ENCODE results near the gene PRR29. TPM values are rescaled to one million over a fixed set of nuclear protein-coding genes. Genes with fewer than 3 reads are reported as not detected.

The PRR29 gene
- total and polyA plus RNA-seq, 2 donors (not counting 3 experiments of a cell fraction or from before 2014, with no cell fraction given): 0.39 to 1.2 TPM

GRCh38 chr17:64038331-64039105 is 40.4 kb downstream of the PRR29 start:
- Histone ChIP-seq H3K9me3 (replicated peaks; ENCODE audit: control insufficient read depth, insufficient read depth, low read length) (no peaks in the 10 kb centered on the region), H3K9ac (replicated peaks; ENCODE audit: extremely low read depth, insufficient read depth, low read length) (no peak overlapping the region), H3K4me1 (ENCODE audit: control insufficient read depth, extremely low read depth, insufficient read depth, low read length) (no peaks in the 10 kb centered on the region), H3K4me2 (ENCODE audit: insufficient read depth, low read length) (no peak overlapping the region), H3K79me2 (ENCODE audit: control insufficient read depth, insufficient read depth, low read length) (no peaks in the 10 kb centered on the region), H3K27me3 (ENCODE audit: control insufficient read depth in 2 of 2, insufficient read depth in 2 of 2, low read length in 2 of 2) (no peaks in the 10 kb centered on the region), H3K9me1 (replicated peaks; ENCODE audit: control insufficient read depth, extremely low read depth, insufficient read depth, low read length) (no peaks in the 10 kb centered on the region), H2AFZ (ENCODE audit: low read depth, low read length) (no peak overlapping the region), H3K27ac (ENCODE audit: insufficient read depth, low read depth, low read length) (no peak overlapping the region), H4K20me1 (replicated peaks; ENCODE audit: control insufficient read depth, extremely low read depth, insufficient read depth, low read length) (no peaks in the 10 kb centered on the region), H3K4me3 (replicated peaks in 1 of 3; ENCODE audit: insufficient read depth in 1 of 3, low read depth in 1 of 3, low read length in 3 of 3) (no peak overlapping the region), H3K36me3 (ENCODE audit: control insufficient read depth in 2 of 2, extremely low read depth in 1 of 2, insufficient read depth in 2 of 2, low read length in 2 of 2) (peaks cover 0 to 6% of the 10 kb centered on the region in 2 experiments)
- TF ChIP-seq MYC (IDR thresholded peaks at IDR 0.05; ENCODE audit: low read depth, low read length) (no peak), JUN (IDR thresholded peaks at IDR 0.05; ENCODE audit: borderline replicate concordance, insufficient read depth, insufficient read length, low read depth) (no peak), MAX (IDR thresholded peaks at IDR 0.05; ENCODE audit: insufficient read depth, insufficient read length) (no peak), POLR2AphosphoS5 (IDR thresholded peaks at IDR 0.05; ENCODE audit: insufficient read depth, low read depth, low read length) (no peak), GATA2 (IDR thresholded peaks at IDR 0.05; ENCODE audit: insufficient read depth, insufficient read length, low read depth, low read length) (no peak), EZH2 (IDR thresholded peaks at IDR 0.05; ENCODE audit: borderline replicate concordance, low read depth, low read length, severe bottlenecking) (no peak), FOS (IDR thresholded peaks at IDR 0.05; ENCODE audit: borderline replicate concordance, insufficient read depth, low read length) (no peak), CTCF (IDR thresholded peaks at IDR 0.05; ENCODE audit: extremely low read depth in 1 of 2, insufficient read depth in 1 of 2, low read depth in 1 of 2, low read length in 2 of 2) (no peak), POLR2A (IDR thresholded peaks at IDR 0.05; ENCODE audit: low read depth, low read length) (no peak)
- BruUV-seq (replicated peaks): no TSS peak
- ChIA-PET POLR2A (no interaction called here), CTCF (interaction anchor here (0.8 to 2.1 kb wide), 5 partner anchors 10 to 95 kb away, joined by 4 to 15 read pairs (median 8); no protein-coding TSS in a partner anchor)
- dilution Hi-C loops (cut with MboI; ENCODE audit: extremely low pct_ligation_motif_present, low sequenced_read_pairs): loop anchor here (25.0 kb wide), 1 partner anchor 99 kb away; the partner anchor contains the start of gene ERN1
- FAIRE-seq (no peak), DNase-seq (ENCODE audit: low read depth, low spot score) (no peak)
- intact Hi-C loops (cut with micrococcal nuclease): no loop called here
